Astrocyte of the cerebellum (primary cell): ENCODE data around the gene BRD4.

Source experiments
- DNase-seq: peaks from one replicate; pipeline ENCODE4 v3.0.0-alpha.2; 2011; ENCODE audit warnings: low read depth
- H3K4me3 ChIP-seq: 2 replicates; pipeline ENCODE4 v1.5.1; 2011; ENCODE audit warnings: mild to moderate bottlenecking, low read depth, low read length, moderate library complexity
- in situ Hi-C: cut with HindIII; loops from 2 replicates; pipeline ENCODE4 v1.10.0; 2017; ENCODE audit warnings: low sequenced_read_pairs
- TF ChIP-seq, protein P1 (sequence below): IDR thresholded peaks from 2 replicates; pipeline ENCODE4 v1.5.1; 2012; ENCODE audit warnings: low read length, low read depth, moderate library complexity, mild to moderate bottlenecking; ENCODE audit errors: missing control alignments

Gene BRD4

DNA sequence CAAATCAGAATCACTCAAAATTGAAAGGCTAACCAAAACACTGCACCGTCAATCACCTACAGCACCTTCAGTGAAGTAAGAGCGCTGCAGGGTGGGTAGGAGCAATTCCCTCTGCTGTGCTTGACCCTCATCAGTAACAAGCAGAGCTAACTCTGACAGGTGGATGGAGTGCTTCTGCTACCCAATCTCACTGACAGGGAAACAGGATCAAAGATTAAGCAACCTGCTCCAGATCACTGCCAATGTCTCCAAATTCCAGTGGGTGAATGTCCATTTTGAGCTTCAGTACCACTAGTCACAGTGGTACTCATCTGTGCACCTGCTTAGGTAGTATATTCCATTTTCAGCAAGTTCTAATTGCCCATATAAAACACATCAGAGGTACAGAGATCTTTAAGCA is 25.2 kb downstream of the BRD4 start:
- no peak for DNase-seq
- TF ChIP-seq, protein P1, sequence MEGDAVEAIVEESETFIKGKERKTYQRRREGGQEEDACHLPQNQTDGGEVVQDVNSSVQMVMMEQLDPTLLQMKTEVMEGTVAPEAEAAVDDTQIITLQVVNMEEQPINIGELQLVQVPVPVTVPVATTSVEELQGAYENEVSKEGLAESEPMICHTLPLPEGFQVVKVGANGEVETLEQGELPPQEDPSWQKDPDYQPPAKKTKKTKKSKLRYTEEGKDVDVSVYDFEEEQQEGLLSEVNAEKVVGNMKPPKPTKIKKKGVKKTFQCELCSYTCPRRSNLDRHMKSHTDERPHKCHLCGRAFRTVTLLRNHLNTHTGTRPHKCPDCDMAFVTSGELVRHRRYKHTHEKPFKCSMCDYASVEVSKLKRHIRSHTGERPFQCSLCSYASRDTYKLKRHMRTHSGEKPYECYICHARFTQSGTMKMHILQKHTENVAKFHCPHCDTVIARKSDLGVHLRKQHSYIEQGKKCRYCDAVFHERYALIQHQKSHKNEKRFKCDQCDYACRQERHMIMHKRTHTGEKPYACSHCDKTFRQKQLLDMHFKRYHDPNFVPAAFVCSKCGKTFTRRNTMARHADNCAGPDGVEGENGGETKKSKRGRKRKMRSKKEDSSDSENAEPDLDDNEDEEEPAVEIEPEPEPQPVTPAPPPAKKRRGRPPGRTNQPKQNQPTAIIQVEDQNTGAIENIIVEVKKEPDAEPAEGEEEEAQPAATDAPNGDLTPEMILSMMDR: no peak
- in situ Hi-C loops: no loop called here
- H3K4me3 ChIP-seq: no peak overlapping the region

DNA sequence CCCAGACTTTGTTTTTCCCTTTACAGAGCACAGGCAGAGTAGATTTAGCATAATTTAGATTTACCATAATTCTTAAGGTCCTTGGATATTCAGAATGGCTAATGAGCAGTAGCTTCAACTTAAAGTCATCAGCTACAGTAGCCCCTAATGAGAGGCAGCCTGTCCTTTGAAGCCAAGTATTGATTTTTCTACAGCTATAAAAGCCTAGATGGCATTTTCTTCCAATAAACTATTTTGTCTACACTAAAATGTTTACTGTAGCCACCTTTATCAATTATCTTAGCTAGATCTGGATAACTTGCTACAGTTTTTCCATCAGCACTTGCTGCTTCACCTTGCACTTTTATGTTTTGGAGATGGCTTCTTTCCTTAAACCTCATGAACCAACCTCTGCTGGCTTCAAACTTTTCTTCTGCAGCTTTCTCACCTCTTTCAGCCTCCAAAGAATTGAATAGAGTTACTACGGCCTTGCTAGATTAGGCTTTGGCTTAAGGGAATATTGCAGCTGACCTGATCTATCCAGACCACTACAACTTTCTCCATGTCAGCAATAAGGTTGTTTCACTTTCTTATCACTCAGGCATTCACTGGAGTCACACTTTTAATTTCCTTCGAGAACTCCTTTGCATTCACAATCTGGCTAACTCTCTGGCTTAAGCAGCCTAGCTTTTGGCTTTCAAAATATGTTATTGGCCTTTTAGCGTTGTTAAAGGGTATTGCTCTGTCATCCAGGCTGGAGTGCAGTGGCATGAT is 26.6 kb downstream of the BRD4 start:
- H3K4me3 ChIP-seq: no peak overlapping the region
- in situ Hi-C loops: no loop called here
- TF ChIP-seq, protein P1: no peak
- DNase-seq: no peak

DNA sequence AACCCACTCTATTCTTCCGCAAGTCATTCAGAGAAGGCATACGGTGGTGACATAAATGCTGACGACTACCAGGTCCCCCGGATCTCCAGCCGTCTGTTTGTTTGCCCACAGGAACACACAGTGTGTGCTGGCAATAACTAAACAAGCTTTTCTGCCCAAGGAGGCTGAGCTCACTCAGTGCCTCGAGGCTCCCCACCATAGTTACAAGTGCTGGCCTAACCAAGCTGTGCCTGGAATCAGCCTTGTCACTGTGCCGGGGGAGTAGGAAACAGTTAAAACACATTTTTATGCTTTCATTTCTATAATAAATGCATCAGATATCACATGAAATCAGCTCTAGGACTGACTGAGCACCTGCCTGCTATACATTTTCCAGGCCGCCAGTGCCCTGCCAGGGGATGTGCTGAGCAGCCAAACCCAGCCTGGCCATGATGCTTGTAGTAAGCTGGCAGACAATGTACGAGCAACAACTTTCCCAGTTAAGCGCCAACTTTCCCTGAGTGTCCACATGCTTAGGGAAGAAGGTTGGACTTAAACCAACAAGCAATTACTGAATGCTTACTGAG is 28.1 kb downstream of the BRD4 start:
- DNase-seq: no peak
- TF ChIP-seq, protein P1: no peak
- in situ Hi-C loops: loop anchor here (5.0 kb wide), 1 partner anchor 57 kb away; no protein-coding TSS in a partner anchor
- H3K4me3 ChIP-seq: no peak overlapping the region

DNA sequence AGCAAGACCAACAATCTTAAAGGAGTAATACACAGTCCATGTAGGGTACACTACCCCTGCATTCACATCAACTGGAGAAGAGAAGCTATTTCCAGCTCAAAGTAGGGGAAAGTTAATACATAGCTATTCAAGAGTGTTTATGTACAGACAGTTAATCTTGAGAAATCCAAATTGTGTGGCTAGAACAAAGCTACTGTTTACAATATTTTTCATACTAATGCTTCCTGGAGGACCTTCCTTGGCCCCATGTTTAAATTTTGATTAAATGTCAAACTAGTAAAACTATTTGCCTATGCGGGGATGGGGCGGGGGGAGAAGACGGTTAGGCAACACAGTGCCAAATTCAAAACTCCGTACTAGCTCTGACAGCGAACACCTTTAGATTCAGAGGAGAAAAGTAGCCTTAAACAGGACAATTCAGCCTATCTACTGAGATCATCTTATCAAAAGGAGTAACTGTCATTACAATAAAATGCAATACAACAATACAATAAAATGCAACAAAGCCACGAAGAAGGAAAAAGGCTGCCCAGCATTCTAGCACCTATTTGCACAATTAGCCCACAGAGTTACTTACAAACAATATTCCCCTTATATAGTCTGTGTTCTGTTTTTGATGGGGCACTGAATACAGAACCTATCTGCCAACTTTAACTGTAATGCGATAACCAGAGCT is 29.1 kb downstream of the BRD4 start:
- TF ChIP-seq, protein P1: no peak
- DNase-seq: no peak
- in situ Hi-C loops: loop anchor here (5.0 kb wide), 1 partner anchor 56 kb away; no protein-coding TSS in a partner anchor
- H3K4me3 ChIP-seq: no peak overlapping the region

- in situ Hi-C loops: loop anchor here (5.0 kb wide), 1 partner anchor 53 kb away; no protein-coding TSS in a partner anchor
- TF ChIP-seq, protein P1: no peak
- H3K4me3 ChIP-seq: no peak overlapping the region
- no peak for DNase-seq
Measured at GRCh38 chr19:15300533-15301197, 31.7 kb downstream of the BRD4 start.
